K562 (cell line): ENCODE results near the gene JMJD1C.

ENCODE experiments used
- ARID2 ChIP-seq: fragments of 450-650 bp; IDR thresholded peaks from 2 replicates; pipeline ENCODE4 v1.6.1; 2017; ENCODE audit warnings: antibody characterized with exemption, mild to moderate bottlenecking
- DPF2 ChIP-seq: fragments of 450-650 bp; IDR thresholded peaks from 2 replicates; pipeline ENCODE4 v1.6.1; 2016
- MAX ChIP-seq: sonication (generic); formaldehyde crosslinking; IDR thresholded peaks from 2 replicates; pipeline ENCODE4 v1.9.0; 2022; ENCODE audit warnings: mild to moderate bottlenecking, missing genetic modification reagents
- POLR2A ChIP-seq: fragments of 450-650 bp; conservative IDR thresholded peaks from 2 replicates; pipeline ENCODE4 v1.6.1; 2016
- POLR2AphosphoS5 ChIP-seq: IDR thresholded peaks from 2 replicates; pipeline ENCODE4 v1.6.1; 2011; ENCODE audit warnings: mild to moderate bottlenecking, low read depth, low read length, moderate library complexity; ENCODE audit not compliant: control insufficient read depth, insufficient read depth
- SIN3A ChIP-seq, 2 experiments: fragments of 150-350 bp in 1 of 2; IDR thresholded peaks; 2 replicates each; pipeline ENCODE4 v1.6.1; 2011 to 2016; ENCODE audit warnings: borderline replicate concordance in 2 of 2, low read depth in 2 of 2, low read length in 2 of 2, mild to moderate bottlenecking in 2 of 2, moderate library complexity in 2 of 2; ENCODE audit not compliant: control insufficient read depth in 1 of 2
- SP2 ChIP-seq: IDR thresholded peaks from 2 replicates; pipeline ENCODE4 v1.6.1; 2011; ENCODE audit warnings: mild to moderate bottlenecking, low read depth, low read length, moderate library complexity; ENCODE audit not compliant: poor library complexity, severe bottlenecking; ENCODE audit errors: extremely low read depth
- TCF7 ChIP-seq: sonication (generic); IDR thresholded peaks from 2 replicates; pipeline ENCODE4 v1.6.1; 2016; ENCODE audit warnings: antibody characterized with exemption, borderline replicate concordance
- TCF7L2 ChIP-seq: fragments of 150-350 bp; IDR thresholded peaks from 2 replicates; pipeline ENCODE4 v1.6.1; 2016; ENCODE audit warnings: low read depth, mild to moderate bottlenecking, low read length, moderate library complexity
- YY1 ChIP-seq, 3 experiments: IDR thresholded peaks; 2 replicates each; pipeline ENCODE4 v1.6.1; 2011; ENCODE audit warnings: low read length in 2 of 3, mild to moderate bottlenecking in 2 of 3, moderate library complexity in 2 of 3, borderline replicate concordance in 1 of 3, control low read depth in 1 of 3, low read depth in 1 of 3; ENCODE audit not compliant: insufficient read depth in 3 of 3, insufficient replicate concordance in 2 of 3, control insufficient read depth in 1 of 3, insufficient read length in 1 of 3; ENCODE audit errors: extremely low read depth in 1 of 3
- ZNF354B ChIP-seq: fragments of 250-450 bp; sonication (Bioruptor Pico); IDR thresholded peaks from 2 replicates; pipeline ENCODE4 v1.4.0; 2020
- ZNF518B ChIP-seq: fragments of 250-450 bp; sonication (Bioruptor Pico); IDR thresholded peaks from 2 replicates; pipeline ENCODE4 v1.5.0; 2021; ENCODE audit warnings: mild to moderate bottlenecking, moderate library complexity

DNA sequence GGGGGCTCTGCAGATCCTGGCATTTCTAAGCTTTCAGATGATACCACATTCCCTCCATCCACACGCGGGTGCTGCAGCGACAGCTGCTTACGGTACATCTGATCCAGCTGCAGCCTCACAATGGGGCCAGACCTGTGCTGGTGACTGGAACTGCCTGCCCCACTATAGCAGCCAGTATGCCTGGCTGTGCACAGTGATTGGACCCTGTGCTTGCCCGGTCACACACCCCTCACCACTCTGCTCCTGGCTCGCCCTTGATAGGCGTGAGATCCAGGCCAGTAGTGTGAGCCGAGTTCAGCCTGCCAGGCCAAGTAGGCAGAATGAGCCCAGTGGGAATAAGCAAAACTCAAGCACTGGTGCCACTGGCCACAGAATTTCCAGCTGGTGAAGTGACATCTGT, 167.8 kb downstream of the JMJD1C start:
- TF ChIP-seq POLR2AphosphoS5 (no peak), ZNF354B (CRISPR knock-in tag) (no peak), ZNF518B (CRISPR knock-in tag) (no peak), POLR2A (no peak), TCF7L2 (no peak), DPF2 (no peak), YY1 (IDR thresholded peaks at IDR 0.05; ENCODE audit: borderline replicate concordance in 1 of 3, control insufficient read depth in 1 of 3, extremely low read depth in 1 of 3, insufficient read depth in 3 of 3, insufficient read length in 1 of 3, insufficient replicate concordance in 2 of 3, low read depth in 1 of 3, low read length in 2 of 3) (no peak), SP2 (no peak), MAX (CRISPR knock-in tag) (no peak), SIN3A (IDR thresholded peaks at IDR 0.05; ENCODE audit: borderline replicate concordance in 2 of 2, control insufficient read depth in 1 of 2, low read depth in 2 of 2, low read length in 2 of 2) (no peak), TCF7 (no peak), ARID2 (no peak)
